Calu3 (cell line): Measurements from ENCODE around the gene LCE1E. TPM values are rescaled to one million over a fixed set of nuclear protein-coding genes. Genes with fewer than 3 reads are reported as not detected.
A peak's percentile ranks its signal among the peaks of the same experiment; 100 is the strongest.

ENCODE experiments used
- BruUV-seq: library from RNA; stranded (reverse); fragments of 400-500 nt; replicated peaks from 2 replicates; lab custom pipeline; 2021; lab: Mats Ljungman, UMichigan
- CTCF ChIA-PET: fragments of 300-600 bp; sonication (Branson Sonifier 250); formaldehyde crosslinking; loops from one replicate; lab custom pipeline; 2022; ENCODE audit warnings: antibody characterized with exemption; lab: Charles Lee
- DNase-seq: peaks from one replicate; pipeline ENCODE4 v3.0.0; 2022
- H3K27ac Mint-ChIP-seq: one replicate; pipeline ENCODE4 v1.8.0; 2022; ENCODE audit warnings: mixed read lengths; ENCODE audit not compliant: unreplicated experiment
- H3K27me3 Mint-ChIP-seq: one replicate; pipeline ENCODE4 v1.8.0; 2022; ENCODE audit warnings: mixed read lengths; ENCODE audit not compliant: unreplicated experiment
- H3K36me3 Mint-ChIP-seq: one replicate; pipeline ENCODE4 v1.8.0; 2022; ENCODE audit warnings: mild to moderate bottlenecking, moderate library complexity, mixed read lengths; ENCODE audit not compliant: insufficient read depth, unreplicated experiment
- H3K4me1 Mint-ChIP-seq: one replicate; pipeline ENCODE4 v1.8.0; 2022; ENCODE audit warnings: mild to moderate bottlenecking, low read depth, mixed read lengths; ENCODE audit not compliant: unreplicated experiment
- H3K4me3 Mint-ChIP-seq: one replicate; pipeline ENCODE4 v1.8.0; 2022; ENCODE audit warnings: mild to moderate bottlenecking, low read depth, moderate library complexity, mixed read lengths; ENCODE audit not compliant: unreplicated experiment
- H3K9me3 Mint-ChIP-seq: one replicate; pipeline ENCODE4 v1.8.0; 2022; ENCODE audit warnings: low read depth, mixed read lengths; ENCODE audit not compliant: unreplicated experiment
- intact Hi-C: fragments of 100-400 bp; cut with micrococcal nuclease; formaldehyde crosslinking; loops from one replicate; pipeline ENCODE4 v1.10.0; 2022; ENCODE audit not compliant: unreplicated experiment
- total RNA-seq: library from RNA; stranded (reverse); gene quantifications from 2 replicates; pipeline ENCODE4 v1.2.3, GENCODE V29; 2022
- TF ChIP-seq, protein P1 (sequence below): fragments of 200-600 bp; IDR thresholded peaks from one replicate; pipeline ENCODE4 v1.8.0; 2022; ENCODE audit warnings: antibody characterized with exemption; ENCODE audit not compliant: unreplicated experiment

LCE1E gene
- total RNA-seq, 1 experiment from 2014 or later: not detected

DNA sequence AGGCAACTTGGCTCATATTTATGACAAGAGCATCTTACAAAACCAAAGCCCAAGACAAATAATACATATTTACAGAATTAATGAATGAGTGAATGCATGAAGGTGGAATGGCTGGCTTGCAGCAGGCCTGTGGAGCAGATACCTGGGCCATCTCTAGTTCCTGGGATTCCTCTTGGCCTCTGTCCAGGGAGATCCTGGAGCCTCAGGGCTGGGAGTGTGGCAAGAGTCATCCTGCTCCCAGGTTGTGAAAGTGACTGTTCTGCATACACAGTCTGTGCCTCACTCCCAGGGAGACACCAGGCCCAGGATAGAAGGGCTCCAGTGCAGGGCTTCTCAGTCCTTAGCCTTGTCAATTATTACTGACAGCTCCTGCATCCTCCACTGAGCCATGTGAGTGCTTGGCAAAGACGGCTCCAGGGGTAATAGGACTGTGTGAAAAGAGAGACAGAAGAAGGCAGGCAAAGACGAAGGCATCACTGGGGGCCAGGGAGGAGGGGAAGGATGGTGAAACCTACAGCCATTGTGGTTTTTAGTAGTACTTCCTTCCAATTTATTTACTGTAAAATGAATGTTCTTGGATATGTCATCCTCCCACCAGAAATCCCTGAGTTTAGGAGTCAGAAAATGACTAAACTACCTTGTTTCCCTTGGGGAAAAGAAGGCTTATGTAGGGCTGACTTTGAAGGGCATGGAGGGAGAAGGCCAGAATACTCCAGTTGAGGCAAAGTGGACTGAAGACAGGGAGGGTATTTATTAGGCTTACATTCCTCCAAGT, 42.5 kb upstream of the LCE1E start:
- Mint-ChIP-seq H3K4me3 (no peak overlapping the region), H3K36me3 (peaks cover 4% of the 10 kb centered on the region), H3K4me1 (peaks cover 10% of the 10 kb centered on the region), H3K27ac (no peak overlapping the region), H3K9me3 (no peaks in the 10 kb centered on the region), H3K27me3 (peaks cover 58% of the 10 kb centered on the region)
- no peak for DNase-seq
- CTCF ChIA-PET: no interaction called here
- BruUV-seq: no TSS peak
- intact Hi-C loops: loop anchor here (10.0 kb wide), 2 partner anchors 249 to 481 kb away; no protein-coding TSS in a partner anchor
- TF ChIP-seq, protein P1, sequence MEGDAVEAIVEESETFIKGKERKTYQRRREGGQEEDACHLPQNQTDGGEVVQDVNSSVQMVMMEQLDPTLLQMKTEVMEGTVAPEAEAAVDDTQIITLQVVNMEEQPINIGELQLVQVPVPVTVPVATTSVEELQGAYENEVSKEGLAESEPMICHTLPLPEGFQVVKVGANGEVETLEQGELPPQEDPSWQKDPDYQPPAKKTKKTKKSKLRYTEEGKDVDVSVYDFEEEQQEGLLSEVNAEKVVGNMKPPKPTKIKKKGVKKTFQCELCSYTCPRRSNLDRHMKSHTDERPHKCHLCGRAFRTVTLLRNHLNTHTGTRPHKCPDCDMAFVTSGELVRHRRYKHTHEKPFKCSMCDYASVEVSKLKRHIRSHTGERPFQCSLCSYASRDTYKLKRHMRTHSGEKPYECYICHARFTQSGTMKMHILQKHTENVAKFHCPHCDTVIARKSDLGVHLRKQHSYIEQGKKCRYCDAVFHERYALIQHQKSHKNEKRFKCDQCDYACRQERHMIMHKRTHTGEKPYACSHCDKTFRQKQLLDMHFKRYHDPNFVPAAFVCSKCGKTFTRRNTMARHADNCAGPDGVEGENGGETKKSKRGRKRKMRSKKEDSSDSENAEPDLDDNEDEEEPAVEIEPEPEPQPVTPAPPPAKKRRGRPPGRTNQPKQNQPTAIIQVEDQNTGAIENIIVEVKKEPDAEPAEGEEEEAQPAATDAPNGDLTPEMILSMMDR: no peak

DNA sequence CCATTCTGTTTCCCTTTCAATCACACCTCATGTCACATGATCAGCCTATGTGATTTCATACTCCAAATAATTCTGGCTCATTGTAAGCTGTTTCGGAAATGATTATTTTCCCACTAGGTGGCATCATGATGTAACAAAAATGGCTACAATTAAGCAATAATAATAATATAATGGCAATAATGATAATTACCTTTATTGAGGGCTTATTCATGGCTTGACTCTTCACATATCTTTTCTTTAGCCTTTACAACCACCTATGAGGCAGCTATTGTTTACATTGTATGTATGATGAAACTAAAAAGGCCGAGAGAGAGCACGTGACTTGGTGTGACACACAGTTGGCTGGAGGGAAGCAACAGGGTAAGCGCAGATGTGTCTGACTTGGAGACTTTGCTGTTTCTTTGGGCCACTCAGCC, 40.8 kb upstream of the LCE1E start:
- Mint-ChIP-seq H3K36me3 (peaks cover 4% of the 10 kb centered on the region), H3K27ac (no peak overlapping the region), H3K9me3 (no peaks in the 10 kb centered on the region), H3K27me3 (peaks cover 55% of the 10 kb centered on the region), H3K4me1 (peaks cover 10% of the 10 kb centered on the region), H3K4me3 (no peak overlapping the region)
- DNase-seq: peak; percentile 21
- CTCF ChIA-PET: interaction anchor here (0.6 to 1.4 kb wide), 4 partner anchors 14 to 124 kb away, joined by 3 to 6 read pairs (median 4); no protein-coding TSS in a partner anchor
- intact Hi-C loops: loop anchor here (5.0 to 10.0 kb wide), 3 partner anchors 122 to 480 kb away; no protein-coding TSS in a partner anchor
- no TSS peak for BruUV-seq
- TF ChIP-seq, protein P1: no peak

DNA sequence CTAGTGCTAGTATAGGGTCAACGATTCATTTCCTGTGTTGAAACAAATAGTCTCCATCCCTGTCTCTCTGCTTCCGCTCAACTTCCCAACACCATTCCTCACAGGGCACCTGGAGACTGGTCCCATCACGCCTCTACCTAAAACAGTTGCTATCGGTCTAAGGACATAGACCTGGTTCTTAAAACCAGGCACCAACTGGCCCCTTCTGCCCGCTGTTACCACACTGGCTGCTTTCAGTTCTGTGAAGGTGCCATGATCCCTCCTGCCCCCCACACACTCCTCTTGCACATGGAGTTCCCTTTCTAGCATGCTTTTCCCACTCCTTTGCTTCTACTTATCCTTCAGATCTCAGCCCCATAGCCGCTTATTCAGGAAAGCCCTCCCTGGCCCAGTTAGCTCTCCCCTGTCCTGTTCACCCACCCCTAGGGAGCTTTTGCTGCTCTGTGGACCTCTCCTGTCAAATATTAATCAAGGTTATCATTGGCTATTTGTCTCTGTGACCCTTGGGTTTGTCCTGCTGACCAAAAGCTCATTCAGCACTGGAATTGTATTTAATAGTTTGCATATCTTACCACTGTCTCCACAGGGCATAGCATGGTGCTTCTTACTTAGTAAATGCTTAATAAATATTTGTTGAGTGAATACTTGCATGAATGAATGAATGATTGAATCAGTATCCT, 40.2 kb upstream of the LCE1E start:
- intact Hi-C loops: loop anchor here (5.0 to 10.0 kb wide), 3 partner anchors 121 to 479 kb away; no protein-coding TSS in a partner anchor
- TF ChIP-seq, protein P1: no peak
- Mint-ChIP-seq H3K27ac (no peak overlapping the region), H3K4me3 (no peak overlapping the region), H3K36me3 (peaks cover 4% of the 10 kb centered on the region), H3K9me3 (no peaks in the 10 kb centered on the region), H3K4me1 (peaks cover 10% of the 10 kb centered on the region), H3K27me3 (peaks cover 61% of the 10 kb centered on the region)
- no peak for DNase-seq
- CTCF ChIA-PET: interaction anchor here (0.6 to 1.4 kb wide), 3 partner anchors 13 to 124 kb away, joined by 3 to 4 read pairs (median 3); no protein-coding TSS in a partner anchor
- BruUV-seq: no TSS peak

DNA sequence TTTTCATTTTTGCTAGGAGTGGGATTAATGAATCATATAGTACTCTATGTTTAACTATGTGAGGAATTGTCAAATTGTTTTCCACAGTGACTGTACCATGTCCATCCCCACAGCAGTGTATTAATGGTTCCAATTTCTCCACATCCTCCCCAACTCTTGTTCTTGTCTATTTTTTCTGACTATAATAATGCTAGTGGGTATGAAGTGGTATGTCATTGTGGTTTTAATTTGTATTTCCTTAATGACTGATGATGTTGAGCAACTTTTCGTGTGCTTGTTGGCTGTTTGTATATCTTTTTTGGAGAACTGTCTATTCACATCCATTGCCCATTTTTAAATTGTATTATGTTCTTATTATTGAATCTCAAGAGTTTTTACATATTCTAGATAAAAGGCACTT, 38.2 kb upstream of the LCE1E start:
- no peak overlapping the region for H3K27ac Mint-ChIP-seq
- H3K4me1 Mint-ChIP-seq: peaks cover 10% of the 10 kb centered on the region
- intact Hi-C loops: loop anchor here (5.0 to 10.0 kb wide), 3 partner anchors 119 to 477 kb away; no protein-coding TSS in a partner anchor
- H3K27me3 Mint-ChIP-seq: peaks cover 67% of the 10 kb centered on the region
- no TSS peak for BruUV-seq
- H3K4me3 Mint-ChIP-seq: no peak overlapping the region
- TF ChIP-seq, protein P1: no peak
- H3K36me3 Mint-ChIP-seq: peaks cover 4% of the 10 kb centered on the region
- no peaks in the 10 kb centered on the region for H3K9me3 Mint-ChIP-seq
- CTCF ChIA-PET: no interaction called here
- no peak for DNase-seq
